Natural killer cell (primary cell): Measurements from ENCODE around the gene BICC1. TPM values are rescaled to one million over a fixed set of nuclear protein-coding genes. Genes with fewer than 3 reads are reported as not detected.

Experiments used
- ATAC-seq, 3 donors: fragments of 150-1000 bp in 2 of 3; fragments of 200-7000 bp in 1 of 3; cut with Tn5 transposase; 1 replicate in 1 of 3; 2 replicates in 2 of 3; pipeline ENCODE4 v1.10.0; 2021; ENCODE audit warnings: mild to moderate bottlenecking in 2 of 3, moderate library complexity in 2 of 3
- DNase-seq, 2 donors: peaks; one replicate each; pipeline versions ENCODE4 v3.0.0 to v3.0.0-alpha.2; 2013 to 2021; ENCODE audit warnings: mixed read lengths in 1 of 2
- H3K27ac ChIP-seq: one replicate; pipeline ENCODE4 v1.5.1; 2013; ENCODE audit warnings: mild to moderate bottlenecking, low read length
- H3K27me3 ChIP-seq: one replicate; pipeline ENCODE4 v1.6.1; 2013; ENCODE audit warnings: low read length; ENCODE audit not compliant: control insufficient read depth, insufficient read depth
- H3K36me3 ChIP-seq: one replicate; pipeline ENCODE4 v1.6.1; 2013; ENCODE audit warnings: low read length; ENCODE audit not compliant: control insufficient read depth, insufficient read depth
- H3K4me1 ChIP-seq: one replicate; pipeline ENCODE4 v1.6.1; 2013; ENCODE audit warnings: low read length; ENCODE audit not compliant: control insufficient read depth, insufficient read depth
- H3K4me3 ChIP-seq: one replicate; pipeline ENCODE4 v1.5.1; 2013; ENCODE audit warnings: low read length
- H3K9me3 ChIP-seq: one replicate; pipeline ENCODE4 v1.6.1; 2013; ENCODE audit warnings: low read length; ENCODE audit not compliant: control insufficient read depth, insufficient read depth
- H3K27ac Mint-ChIP-seq, 2 donors: one replicate each; pipeline ENCODE4 v1.8.0; 2022; ENCODE audit warnings: mild to moderate bottlenecking in 2 of 2, mixed read lengths in 2 of 2, moderate library complexity in 1 of 2
- H3K27me3 Mint-ChIP-seq, 2 donors: one replicate each; pipeline ENCODE4 v1.8.0; 2022; ENCODE audit warnings: low read depth in 2 of 2, mixed read lengths in 2 of 2
- H3K36me3 Mint-ChIP-seq: one replicate; pipeline ENCODE4 v1.8.0; 2022; ENCODE audit warnings: mixed read lengths
- H3K4me1 Mint-ChIP-seq, 2 donors: one replicate each; pipeline ENCODE4 v1.8.0; 2022; ENCODE audit warnings: mixed read lengths in 2 of 2
- H3K4me3 Mint-ChIP-seq: one replicate; pipeline ENCODE4 v1.8.0; 2022; ENCODE audit warnings: mild to moderate bottlenecking, moderate library complexity, mixed read lengths
- H3K9me3 Mint-ChIP-seq, 2 donors: one replicate each; pipeline ENCODE4 v1.8.0; 2022; ENCODE audit warnings: mixed read lengths in 2 of 2
- WGBS: methylation state at CpG from one replicate; pipeline ENCODE4 v1.1.7; 2013; ENCODE audit warnings: missing lambda C conversion rate; ENCODE audit not compliant: insufficient coverage; 5-methylcytosine and 5-hydroxymethylcytosine counted together
- intact Hi-C: fragments of 100-400 bp; cut with micrococcal nuclease; formaldehyde crosslinking; loops from one replicate; pipeline ENCODE4 v1.14.2; 2022
- total RNA-seq, 4 donors: library from RNA; stranded (reverse); fragments of 120-200 nt in 1 of 4; gene quantifications; one replicate each; pipeline versions ENCODE4 v1.2.3 to v1.2.4, GENCODE V29; 2013 to 2022
- TF ChIP-seq, protein P1 (sequence below): fragments of 200-600 bp; IDR thresholded peaks from one replicate; pipeline ENCODE4 v1.8.0; 2022; ENCODE audit warnings: antibody characterized with exemption

The BICC1 gene
- total RNA-seq, 3 donors from 2014 or later (not counting 1 experiment from before 2014, with no cell fraction given): 0.14 TPM; not detected in 2

GRCh38 chr10:58767652-58768051 is 255.0 kb downstream of the BICC1 start:
- H3K36me3 Mint-ChIP-seq: no peaks in the 10 kb centered on the region
- no peaks in the 10 kb centered on the region for H3K36me3 ChIP-seq
- TF ChIP-seq, protein P1, sequence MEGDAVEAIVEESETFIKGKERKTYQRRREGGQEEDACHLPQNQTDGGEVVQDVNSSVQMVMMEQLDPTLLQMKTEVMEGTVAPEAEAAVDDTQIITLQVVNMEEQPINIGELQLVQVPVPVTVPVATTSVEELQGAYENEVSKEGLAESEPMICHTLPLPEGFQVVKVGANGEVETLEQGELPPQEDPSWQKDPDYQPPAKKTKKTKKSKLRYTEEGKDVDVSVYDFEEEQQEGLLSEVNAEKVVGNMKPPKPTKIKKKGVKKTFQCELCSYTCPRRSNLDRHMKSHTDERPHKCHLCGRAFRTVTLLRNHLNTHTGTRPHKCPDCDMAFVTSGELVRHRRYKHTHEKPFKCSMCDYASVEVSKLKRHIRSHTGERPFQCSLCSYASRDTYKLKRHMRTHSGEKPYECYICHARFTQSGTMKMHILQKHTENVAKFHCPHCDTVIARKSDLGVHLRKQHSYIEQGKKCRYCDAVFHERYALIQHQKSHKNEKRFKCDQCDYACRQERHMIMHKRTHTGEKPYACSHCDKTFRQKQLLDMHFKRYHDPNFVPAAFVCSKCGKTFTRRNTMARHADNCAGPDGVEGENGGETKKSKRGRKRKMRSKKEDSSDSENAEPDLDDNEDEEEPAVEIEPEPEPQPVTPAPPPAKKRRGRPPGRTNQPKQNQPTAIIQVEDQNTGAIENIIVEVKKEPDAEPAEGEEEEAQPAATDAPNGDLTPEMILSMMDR: no peak
- H3K4me1 Mint-ChIP-seq: no peaks in the 10 kb centered on the region
- ATAC-seq (no peak), DNase-seq (no peak)
- peaks cover 6% of the 10 kb centered on the region for H3K9me3 ChIP-seq
- no peak overlapping the region for H3K27ac Mint-ChIP-seq
- H3K9me3 Mint-ChIP-seq: peaks cover 2 to 3% of the 10 kb centered on the region in 2 donors
- H3K27me3 ChIP-seq: no peaks in the 10 kb centered on the region
- H3K27ac ChIP-seq: no peak overlapping the region
- H3K4me3 Mint-ChIP-seq: no peak overlapping the region
- 86% methylated on average over 2 of the region's 4 CpGs for WGBS
- no peak overlapping the region for H3K4me3 ChIP-seq
- no peaks in the 10 kb centered on the region for H3K4me1 ChIP-seq
- H3K27me3 Mint-ChIP-seq: no peaks in the 10 kb centered on the region
- intact Hi-C loops: no loop called here

GRCh38 chr10:58771863-58772262 is 259.2 kb downstream of the BICC1 start:
- ATAC-seq: no peak
- H3K27ac Mint-ChIP-seq: no peak overlapping the region
- no peak overlapping the region for H3K4me3 Mint-ChIP-seq
- no peaks in the 10 kb centered on the region for H3K36me3 Mint-ChIP-seq
- 82% methylated on average over 1 of the region's 1 CpG for WGBS
- H3K27me3 Mint-ChIP-seq: no peaks in the 10 kb centered on the region
- intact Hi-C loops: no loop called here
- no peaks in the 10 kb centered on the region for H3K4me1 Mint-ChIP-seq
- H3K4me3 ChIP-seq: no peak overlapping the region
- peaks cover 4% of the 10 kb centered on the region for H3K9me3 ChIP-seq
- DNase-seq: no peak
- H3K36me3 ChIP-seq: no peaks in the 10 kb centered on the region
- TF ChIP-seq, protein P1: no peak
- H3K9me3 Mint-ChIP-seq: peaks cover 0 to 2% of the 10 kb centered on the region in 2 donors
- no peaks in the 10 kb centered on the region for H3K27me3 ChIP-seq
- no peak overlapping the region for H3K27ac ChIP-seq
- no peaks in the 10 kb centered on the region for H3K4me1 ChIP-seq

GRCh38 chr10:58772758-58773157 is 260.1 kb downstream of the BICC1 start:
- no peak for ATAC-seq
- Histone ChIP-seq H3K27me3 (no peaks in the 10 kb centered on the region), H3K9me3 (no peaks in the 10 kb centered on the region), H3K4me1 (no peaks in the 10 kb centered on the region), H3K4me3 (no peak overlapping the region), H3K27ac (no peak overlapping the region), H3K36me3 (no peaks in the 10 kb centered on the region)
- TF ChIP-seq, protein P1: no peak
- H3K27ac Mint-ChIP-seq: no peak overlapping the region
- H3K4me3 Mint-ChIP-seq: no peak overlapping the region
- peaks cover 0 to under 1% of the 10 kb centered on the region in 2 donors for H3K9me3 Mint-ChIP-seq
- H3K27me3 Mint-ChIP-seq: no peaks in the 10 kb centered on the region
- H3K4me1 Mint-ChIP-seq: no peaks in the 10 kb centered on the region
- DNase-seq: no peak
- H3K36me3 Mint-ChIP-seq: no peaks in the 10 kb centered on the region
- intact Hi-C loops: no loop called here
- 94% methylated on average over 2 of the region's 3 CpGs for WGBS

GRCh38 chr10:58773341-58773740 is 260.7 kb downstream of the BICC1 start:
- intact Hi-C loops: no loop called here
- no peaks in the 10 kb centered on the region for H3K36me3 Mint-ChIP-seq
- H3K4me1 Mint-ChIP-seq: no peaks in the 10 kb centered on the region
- no peaks in the 10 kb centered on the region for H3K9me3 Mint-ChIP-seq
- TF ChIP-seq, protein P1: no peak
- ATAC-seq (no peak), DNase-seq (no peak)
- Histone ChIP-seq H3K4me3 (no peak overlapping the region), H3K27ac (no peak overlapping the region), H3K27me3 (no peaks in the 10 kb centered on the region), H3K4me1 (no peaks in the 10 kb centered on the region), H3K9me3 (no peaks in the 10 kb centered on the region), H3K36me3 (no peaks in the 10 kb centered on the region)
- H3K27me3 Mint-ChIP-seq: no peaks in the 10 kb centered on the region
- H3K4me3 Mint-ChIP-seq: no peak overlapping the region
- WGBS: 90% methylated on average over 4 of the region's 4 CpGs
- no peak overlapping the region for H3K27ac Mint-ChIP-seq
